Mesothelial cell of epicardium (in vitro differentiated cells): ENCODE measurements around the gene PLXNA2. TPM values are rescaled to one million over a fixed set of nuclear protein-coding genes. Genes with fewer than 3 reads are reported as not detected.

Experiments used
- DNase-seq, 2 experiments: peaks; one replicate each; pipeline ENCODE4 v3.0.0; 2021; ENCODE audit warnings: low spot score in 2 of 2; ENCODE audit not compliant: unreplicated experiment in 2 of 2
- H3K27ac Mint-ChIP-seq: 2 replicates; pipeline ENCODE4 v1.8.0; 2021; ENCODE audit warnings: mixed read lengths
- H3K27me3 Mint-ChIP-seq: 2 replicates; pipeline ENCODE4 v1.8.0; 2021; ENCODE audit warnings: low read depth, mixed read lengths
- H3K36me3 Mint-ChIP-seq: 2 replicates; pipeline ENCODE4 v1.8.0; 2021; ENCODE audit warnings: mixed read lengths
- H3K4me1 Mint-ChIP-seq: 2 replicates; pipeline ENCODE4 v1.8.0; 2021; ENCODE audit warnings: mixed read lengths
- H3K4me3 Mint-ChIP-seq: 2 replicates; pipeline ENCODE4 v1.8.0; 2021; ENCODE audit warnings: mild to moderate bottlenecking, moderate library complexity, mixed read lengths
- H3K9me3 Mint-ChIP-seq: 2 replicates; pipeline ENCODE4 v1.8.0; 2021; ENCODE audit warnings: mixed read lengths
- total RNA-seq: library from RNA; stranded (reverse); gene quantifications from 3 replicates; pipeline ENCODE4 v1.2.1, GENCODE V29; 2021
- TF ChIP-seq, protein P1 (sequence below): fragments of 200-600 bp; sonication (generic); IDR thresholded peaks from one replicate; pipeline ENCODE4 v1.5.0; 2021; ENCODE audit warnings: antibody characterized with exemption; ENCODE audit not compliant: unreplicated experiment

Gene PLXNA2
- total RNA-seq, 1 donor from 2014 or later: 14.7 TPM

DNA sequence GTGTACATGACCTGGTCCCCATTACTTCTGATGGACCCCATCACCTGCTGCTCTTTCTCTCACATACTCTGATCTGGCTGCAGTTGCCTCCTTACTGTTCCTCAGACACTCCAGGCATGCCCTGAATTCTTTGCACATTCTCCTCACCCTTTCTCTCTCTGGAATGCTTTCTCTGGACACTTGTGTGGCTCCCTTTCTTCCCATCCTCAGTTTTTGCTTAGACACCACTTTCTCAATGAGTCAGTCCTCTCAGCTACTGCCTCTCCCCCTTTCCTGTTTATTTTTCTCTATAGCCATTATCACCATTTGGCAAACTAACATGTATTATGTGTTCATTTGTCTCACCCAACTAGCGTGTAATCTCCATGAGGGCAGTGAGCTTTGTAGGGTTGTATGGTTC is 28.1 kb downstream of the PLXNA2 start:
- Mint-ChIP-seq H3K4me3 (no peak overlapping the region), H3K36me3 (peaks cover 11% of the 10 kb centered on the region), H3K27ac (no peak overlapping the region), H3K9me3 (no peaks in the 10 kb centered on the region), H3K27me3 (no peaks in the 10 kb centered on the region), H3K4me1 (peaks cover 40% of the 10 kb centered on the region)
- TF ChIP-seq, protein P1, sequence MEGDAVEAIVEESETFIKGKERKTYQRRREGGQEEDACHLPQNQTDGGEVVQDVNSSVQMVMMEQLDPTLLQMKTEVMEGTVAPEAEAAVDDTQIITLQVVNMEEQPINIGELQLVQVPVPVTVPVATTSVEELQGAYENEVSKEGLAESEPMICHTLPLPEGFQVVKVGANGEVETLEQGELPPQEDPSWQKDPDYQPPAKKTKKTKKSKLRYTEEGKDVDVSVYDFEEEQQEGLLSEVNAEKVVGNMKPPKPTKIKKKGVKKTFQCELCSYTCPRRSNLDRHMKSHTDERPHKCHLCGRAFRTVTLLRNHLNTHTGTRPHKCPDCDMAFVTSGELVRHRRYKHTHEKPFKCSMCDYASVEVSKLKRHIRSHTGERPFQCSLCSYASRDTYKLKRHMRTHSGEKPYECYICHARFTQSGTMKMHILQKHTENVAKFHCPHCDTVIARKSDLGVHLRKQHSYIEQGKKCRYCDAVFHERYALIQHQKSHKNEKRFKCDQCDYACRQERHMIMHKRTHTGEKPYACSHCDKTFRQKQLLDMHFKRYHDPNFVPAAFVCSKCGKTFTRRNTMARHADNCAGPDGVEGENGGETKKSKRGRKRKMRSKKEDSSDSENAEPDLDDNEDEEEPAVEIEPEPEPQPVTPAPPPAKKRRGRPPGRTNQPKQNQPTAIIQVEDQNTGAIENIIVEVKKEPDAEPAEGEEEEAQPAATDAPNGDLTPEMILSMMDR: no peak
- DNase-seq: no peak

DNA sequence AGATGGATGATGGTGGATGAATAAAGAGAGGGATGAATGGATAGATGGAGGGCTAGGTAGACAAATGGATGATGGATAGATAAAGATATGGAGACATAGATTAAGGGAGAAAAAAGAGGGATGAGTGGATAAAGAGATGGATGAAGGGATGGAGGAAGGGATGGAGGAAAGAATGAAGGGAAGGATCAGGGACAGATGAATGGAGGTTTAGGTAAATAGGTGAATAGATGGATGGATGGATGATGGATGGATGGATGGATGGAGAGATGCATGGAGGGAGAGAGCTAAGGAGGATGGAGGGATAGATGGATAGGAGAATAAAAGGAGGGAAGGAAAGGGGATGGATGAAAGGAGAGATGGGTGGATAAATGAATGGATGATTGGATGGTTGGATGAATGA is 28.8 kb downstream of the PLXNA2 start:
- Mint-ChIP-seq H3K27me3 (no peaks in the 10 kb centered on the region), H3K36me3 (peaks cover 11% of the 10 kb centered on the region), H3K27ac (no peak overlapping the region), H3K9me3 (no peaks in the 10 kb centered on the region), H3K4me1 (peaks cover 36% of the 10 kb centered on the region), H3K4me3 (no peak overlapping the region)
- TF ChIP-seq, protein P1: no peak
- DNase-seq: no peak

DNA sequence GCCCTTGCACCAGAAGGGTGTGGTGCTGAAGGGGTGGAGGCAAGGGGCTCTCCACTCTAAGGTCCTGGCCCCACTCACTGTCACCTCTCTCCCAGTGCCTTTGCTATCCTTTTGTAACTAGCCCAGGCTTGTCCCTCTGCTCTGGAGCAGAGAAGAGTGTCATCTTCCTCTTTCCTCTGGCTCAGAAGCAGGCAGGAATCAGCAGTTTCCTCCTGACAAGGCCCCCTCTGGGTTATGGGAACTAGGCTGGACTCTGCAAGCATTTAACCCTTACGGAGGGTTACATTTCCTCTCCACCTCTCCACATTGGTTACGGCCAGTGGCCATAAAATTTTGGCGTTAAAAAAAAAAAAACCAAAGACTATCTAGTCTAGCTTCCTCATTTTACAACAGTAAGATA is 30.4 kb downstream of the PLXNA2 start:
- Mint-ChIP-seq H3K4me3 (no peak overlapping the region), H3K4me1 (peaks cover 29% of the 10 kb centered on the region)

DNA sequence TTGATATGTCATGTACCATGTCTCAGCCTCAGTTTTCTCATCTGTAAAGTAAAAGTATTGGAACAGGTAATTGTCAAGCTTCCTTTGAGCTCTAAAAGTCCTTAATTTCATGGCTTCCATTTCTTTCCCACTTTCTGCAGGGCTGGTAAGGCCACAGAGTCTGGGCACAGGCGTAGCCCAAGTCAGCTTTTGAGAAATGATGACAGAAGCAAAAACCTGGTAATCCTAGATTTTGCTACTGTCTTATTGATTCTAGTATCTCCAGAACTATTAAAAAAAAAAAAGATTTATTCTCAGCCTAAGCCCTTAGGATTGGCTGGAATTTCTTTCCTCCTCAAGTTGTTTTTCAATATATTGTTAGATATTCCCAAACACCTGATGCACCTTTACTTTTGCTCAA is 31.3 kb downstream of the PLXNA2 start:
- no peak overlapping the region for H3K4me3 Mint-ChIP-seq
- DNase-seq: no peak
- no peaks in the 10 kb centered on the region for H3K9me3 Mint-ChIP-seq
- H3K4me1 Mint-ChIP-seq: peaks cover 22% of the 10 kb centered on the region
- TF ChIP-seq, protein P1: no peak
- no peaks in the 10 kb centered on the region for H3K27me3 Mint-ChIP-seq
- no peak overlapping the region for H3K27ac Mint-ChIP-seq
- peaks cover 11% of the 10 kb centered on the region for H3K36me3 Mint-ChIP-seq

More for the DNA sequence above, 30.4 kb downstream of the PLXNA2 start:
- no peak for DNase-seq
- H3K9me3 Mint-ChIP-seq: no peaks in the 10 kb centered on the region
- peaks cover 11% of the 10 kb centered on the region for H3K36me3 Mint-ChIP-seq
- no peaks in the 10 kb centered on the region for H3K27me3 Mint-ChIP-seq
- peak overlapping the region; percentile 56 for H3K27ac Mint-ChIP-seq
- TF ChIP-seq, protein P1: no peak

DNA sequence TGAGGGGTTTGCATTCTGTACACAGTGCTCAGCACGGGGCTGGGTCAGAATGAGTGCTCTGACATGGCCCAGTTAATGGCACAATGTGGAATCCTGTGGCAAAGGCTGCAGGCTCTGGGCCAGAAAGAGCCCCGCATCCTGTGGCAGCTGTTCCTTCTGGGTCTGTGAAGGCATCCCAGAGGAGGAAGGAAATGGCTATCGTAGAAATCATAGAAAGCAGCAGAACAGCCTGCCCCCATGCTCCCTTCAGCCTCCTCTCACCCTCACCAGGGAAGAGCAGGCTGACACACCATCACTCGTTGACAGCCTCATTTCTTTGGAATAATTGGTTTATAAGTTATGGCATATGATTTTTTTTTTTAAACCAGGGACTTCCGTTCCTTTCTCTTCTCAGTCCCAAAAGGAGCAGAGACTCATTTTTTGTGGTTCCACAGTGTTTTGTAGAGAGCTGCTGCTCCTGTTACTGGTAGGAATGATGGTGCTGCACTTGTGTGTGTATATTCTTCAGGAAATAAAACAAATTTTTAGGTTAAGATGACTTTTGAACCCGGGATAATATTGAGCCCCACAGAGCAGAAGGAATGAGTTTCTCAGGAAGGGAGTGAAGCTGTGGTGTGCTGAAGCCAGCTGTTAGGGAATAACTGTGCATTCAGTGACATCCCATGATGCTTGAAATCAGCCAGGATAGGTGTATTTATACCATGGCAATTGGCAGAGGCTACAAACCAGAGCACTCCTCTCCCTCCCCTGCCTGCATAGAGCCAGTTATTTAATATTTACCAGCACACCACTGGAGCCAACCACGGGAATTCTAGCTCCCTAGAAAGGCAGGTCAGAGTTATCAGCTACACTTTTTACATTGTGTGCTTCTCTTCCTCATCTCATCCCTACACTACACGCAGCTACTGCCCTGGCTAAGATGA is 32.0 kb downstream of the PLXNA2 start:
- Mint-ChIP-seq H3K27me3 (no peaks in the 10 kb centered on the region), H3K36me3 (peaks cover 11% of the 10 kb centered on the region), H3K4me1 (peaks cover 29% of the 10 kb centered on the region), H3K4me3 (no peak overlapping the region), H3K9me3 (no peaks in the 10 kb centered on the region), H3K27ac (no peak overlapping the region)
- no peak for DNase-seq
- TF ChIP-seq, protein P1: no peak
